SHP77 treated with DMSO at 0.1 percent for 48 hours (cell line): Measurements from ENCODE around the gene UNC119B.

Source experiments
- DNase-seq: peaks from one replicate; lab custom pipeline; 2025; lab: John Stamatoyannopoulos, UW

UNC119B gene

DNA sequence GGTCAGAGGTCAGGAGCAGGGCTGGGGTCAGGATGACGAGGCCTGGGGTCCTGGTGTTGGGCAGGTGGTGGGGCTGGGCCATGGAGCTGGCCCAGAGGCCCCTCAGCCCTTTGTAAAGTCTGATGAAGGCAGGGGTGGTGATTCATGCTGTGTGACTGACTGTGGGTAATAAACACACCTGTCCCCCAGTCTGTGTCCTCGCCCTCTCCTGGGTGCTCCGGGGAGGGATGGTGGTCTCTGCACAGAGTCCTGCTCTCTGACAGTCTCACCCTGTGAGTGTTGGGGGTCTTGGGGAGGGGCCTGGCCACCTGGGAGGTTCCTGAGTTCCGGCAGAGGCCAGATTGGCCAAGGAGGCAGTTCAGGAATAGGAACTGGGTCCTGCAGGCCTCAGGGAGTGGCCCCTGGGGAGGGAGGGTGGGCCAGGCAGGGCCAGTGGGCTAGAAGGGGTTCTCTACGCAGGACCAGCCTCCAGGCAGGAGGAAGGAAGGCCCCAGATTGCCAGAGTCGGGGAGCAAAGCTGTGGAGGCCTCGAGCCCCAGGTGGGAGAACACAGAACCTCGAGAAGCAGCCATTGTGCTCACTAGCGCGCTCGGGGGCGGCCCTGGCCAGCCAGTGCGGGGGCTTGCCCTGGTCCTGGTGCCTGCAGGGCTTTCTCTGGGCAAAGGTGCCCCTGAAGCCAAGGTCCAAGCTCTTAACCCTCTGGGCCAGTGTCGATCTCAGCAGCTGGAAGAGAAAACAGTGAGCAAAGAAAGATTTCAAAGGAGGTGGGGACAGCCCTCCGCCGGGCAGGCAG lies 29.8 kb downstream of the UNC119B start:
- DNase-seq, result no peak

DNA sequence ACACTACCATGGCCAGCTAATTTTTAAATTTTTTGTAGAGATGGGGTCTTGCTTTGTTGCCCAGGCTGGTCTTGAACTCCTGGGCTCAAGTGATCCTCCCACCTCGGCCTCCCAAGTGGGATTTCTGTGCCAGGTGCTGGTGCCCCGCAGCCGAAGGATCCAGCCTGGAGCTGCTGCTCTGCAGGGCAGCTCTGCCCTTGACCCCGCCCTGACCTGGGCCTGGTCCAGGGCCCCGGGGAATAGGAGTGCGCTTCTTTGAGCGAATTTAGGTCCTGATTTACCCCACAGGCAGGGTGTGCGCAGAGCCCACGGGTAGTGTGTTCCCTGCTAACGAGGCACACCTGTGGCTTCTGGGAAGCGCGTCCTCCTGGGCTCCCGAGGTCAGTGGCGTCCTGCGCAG lies 30.6 kb downstream of the UNC119B start:
- no peak for DNase-seq

GRCh38 chr12:120741476-120742421 lies 31.5 kb downstream of the UNC119B start:
- no peak for DNase-seq

DNA sequence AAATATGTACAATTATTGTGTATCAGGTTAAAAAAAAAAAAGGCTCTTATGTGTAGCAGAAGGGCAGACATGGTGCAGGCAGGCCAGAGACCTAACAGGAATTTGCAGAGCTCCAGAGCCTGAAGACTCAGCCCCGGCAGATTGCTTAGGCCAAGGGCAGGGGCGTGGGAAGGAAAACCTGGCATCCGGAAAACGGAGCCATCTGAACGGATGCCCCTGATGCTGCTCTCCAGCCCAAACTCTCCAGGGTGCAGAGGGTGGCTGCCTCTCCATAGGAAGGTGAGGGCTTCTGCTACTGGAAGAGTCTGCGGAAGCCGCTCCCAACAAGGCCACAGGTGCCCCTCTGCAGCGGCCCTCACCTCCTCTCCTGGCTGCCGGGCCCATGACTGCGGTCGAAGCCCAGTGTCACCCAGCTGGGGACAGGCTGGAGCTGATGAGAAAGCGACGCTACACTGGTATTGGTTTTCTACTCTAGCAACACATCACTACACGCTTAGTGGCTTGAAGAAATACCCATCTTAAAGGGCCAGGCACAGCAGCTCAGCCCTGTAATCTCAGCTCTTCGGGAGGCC lies 34.8 kb downstream of the UNC119B start:
- no peak for DNase-seq

GRCh38 chr12:120748242-120748641 lies 38.0 kb downstream of the UNC119B start:
- no peak for DNase-seq

GRCh38 chr12:120749256-120749655 lies 39.0 kb downstream of the UNC119B start:
- no peak for DNase-seq

DNA sequence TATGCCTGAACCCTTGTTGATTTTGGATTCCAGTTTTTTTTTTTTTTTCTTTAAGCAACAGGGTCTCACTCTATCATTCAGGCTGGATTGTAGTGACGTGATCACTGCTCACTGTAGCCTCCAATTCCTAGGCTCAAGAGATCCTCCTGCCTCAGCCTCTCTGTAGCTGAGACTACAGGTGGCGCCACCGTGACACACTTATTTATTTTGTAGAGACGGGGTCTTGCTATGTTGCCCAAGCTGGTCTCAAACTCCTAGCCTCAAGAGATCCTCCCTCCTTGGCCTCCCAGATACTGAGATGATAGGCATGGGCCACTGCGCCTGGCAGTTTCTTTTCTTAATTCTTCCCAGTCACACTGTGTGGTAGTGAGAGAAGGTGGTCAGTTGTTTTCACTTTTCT lies 40.5 kb downstream of the UNC119B start:
- no peak for DNase-seq

DNA sequence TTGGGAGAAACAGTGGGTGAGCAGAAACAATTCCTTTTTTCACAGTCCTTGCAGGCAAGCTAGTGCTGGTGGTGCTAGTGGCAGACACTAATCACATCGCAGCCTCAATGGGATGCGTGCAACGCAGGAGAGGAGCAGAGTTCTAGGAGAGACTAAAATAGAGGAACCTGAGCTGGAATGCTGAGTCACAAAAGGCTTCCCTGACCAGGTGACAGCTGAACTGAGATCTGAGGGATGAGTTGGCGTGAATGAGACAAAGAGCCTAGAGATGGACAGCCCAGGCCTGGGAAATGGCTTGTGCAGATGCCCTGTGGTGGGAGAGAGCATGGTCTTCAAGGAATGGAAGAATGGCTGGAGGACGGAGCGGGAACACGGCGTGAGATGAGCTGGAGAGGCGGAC lies 41.1 kb downstream of the UNC119B start:
- DNase-seq, result no peak

DNA sequence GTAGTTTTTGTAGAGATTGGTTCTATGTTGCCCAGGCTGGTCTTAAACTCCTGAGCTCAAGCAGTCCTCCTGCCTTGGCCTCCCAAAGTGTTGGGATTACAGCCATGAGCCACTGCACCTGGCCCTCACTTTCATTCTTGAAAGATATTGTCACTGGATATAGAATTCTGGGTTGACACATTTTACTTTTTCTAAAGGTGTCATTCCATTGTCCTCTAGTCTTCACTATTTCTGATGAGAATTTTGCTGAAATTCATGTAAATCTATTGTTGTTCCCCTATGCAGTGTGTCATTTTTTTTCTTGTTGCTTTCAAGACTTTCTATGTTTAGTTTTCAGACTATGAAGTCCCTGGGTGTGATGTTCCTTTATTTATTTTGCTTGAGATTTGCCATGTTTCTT lies 44.5 kb downstream of the UNC119B start:
- DNase-seq, result no peak

DNA sequence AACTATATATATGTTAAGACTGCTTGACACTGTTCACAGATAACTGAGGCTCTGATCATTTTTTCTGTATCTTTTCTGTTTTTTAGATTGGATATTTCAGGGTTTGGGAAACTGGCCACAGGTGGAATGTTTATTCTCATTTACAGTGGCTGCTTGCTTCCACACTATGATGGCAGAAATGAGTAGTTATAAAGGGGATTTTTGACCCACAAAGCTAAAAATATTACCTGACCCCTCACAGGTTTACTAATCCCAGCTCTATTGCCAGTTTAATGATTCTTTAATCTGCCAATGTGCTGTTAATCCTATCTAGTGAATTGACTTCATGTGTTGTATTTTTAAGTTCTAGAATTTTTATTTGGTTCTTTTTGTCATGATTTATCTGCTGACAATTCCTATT lies 45.0 kb downstream of the UNC119B start:
- no peak for DNase-seq

DNA sequence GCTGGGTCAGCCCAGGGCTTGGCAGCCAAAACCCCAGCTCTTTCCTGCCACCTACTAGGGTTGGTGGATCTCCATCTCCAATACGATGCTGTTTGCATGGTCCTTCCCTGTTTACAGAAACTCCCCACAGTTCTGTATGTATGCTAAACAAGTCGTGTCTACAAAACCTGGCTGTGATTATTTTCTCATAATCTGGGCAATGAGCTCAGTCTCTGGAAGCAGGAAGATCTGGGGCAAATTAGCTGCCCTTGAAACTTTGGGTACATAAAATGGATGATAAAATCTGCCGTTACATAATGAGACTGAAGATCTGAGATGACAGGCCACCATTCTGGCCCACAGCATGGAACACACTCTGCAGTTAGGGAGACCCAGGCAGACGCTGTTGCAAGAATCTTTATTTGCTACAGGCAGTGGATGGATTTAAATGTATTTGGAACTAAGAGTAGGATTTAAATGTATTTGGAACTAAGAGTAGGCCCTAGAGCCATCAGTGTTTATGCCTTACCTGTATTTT lies 47.0 kb downstream of the UNC119B start:
- no peak for DNase-seq

GRCh38 chr12:120757949-120758348 lies 47.7 kb downstream of the UNC119B start:
- no peak for DNase-seq

DNA sequence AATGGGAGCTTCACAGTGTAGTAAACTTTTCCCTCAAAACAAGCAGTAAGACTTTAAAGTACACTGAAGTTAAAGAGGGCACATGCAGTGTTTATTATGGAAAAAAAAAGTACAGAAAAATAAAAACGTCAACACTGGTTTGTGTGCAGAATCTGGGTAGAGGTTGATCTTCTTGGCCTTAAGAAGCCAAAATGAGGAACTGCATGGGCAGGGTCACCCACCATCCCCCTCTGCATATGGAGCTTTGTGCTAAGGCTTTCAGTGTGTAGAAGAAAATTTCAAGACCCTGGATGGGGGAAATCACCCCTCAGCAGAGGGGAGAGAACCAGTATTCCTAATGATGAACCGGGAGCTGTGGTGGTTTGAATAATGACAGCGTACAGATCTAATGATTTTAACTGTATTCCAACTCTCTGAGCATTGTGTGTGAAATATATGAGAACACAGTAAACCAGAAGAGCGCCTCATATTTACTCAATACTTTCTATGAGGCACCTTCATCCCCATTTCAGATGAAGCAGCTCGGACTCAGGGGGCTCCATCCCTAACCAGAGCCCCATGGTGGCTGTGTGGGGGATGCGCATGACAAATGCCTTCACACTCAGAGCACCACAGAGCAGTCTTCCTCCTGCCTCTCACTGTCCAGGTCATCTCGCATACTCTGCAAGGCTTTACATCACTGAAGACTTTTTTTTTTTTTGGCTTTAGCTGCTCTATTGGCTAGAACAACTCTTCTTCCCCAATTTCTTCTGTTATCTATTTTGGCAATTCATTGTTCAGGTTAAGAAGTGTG lies 48.7 kb downstream of the UNC119B start:
- no peak for DNase-seq

- DNase-seq, result no peak
These were observed 49.5 kb downstream of the UNC119B start for GRCh38 chr12:120759591-120760348.

DNA sequence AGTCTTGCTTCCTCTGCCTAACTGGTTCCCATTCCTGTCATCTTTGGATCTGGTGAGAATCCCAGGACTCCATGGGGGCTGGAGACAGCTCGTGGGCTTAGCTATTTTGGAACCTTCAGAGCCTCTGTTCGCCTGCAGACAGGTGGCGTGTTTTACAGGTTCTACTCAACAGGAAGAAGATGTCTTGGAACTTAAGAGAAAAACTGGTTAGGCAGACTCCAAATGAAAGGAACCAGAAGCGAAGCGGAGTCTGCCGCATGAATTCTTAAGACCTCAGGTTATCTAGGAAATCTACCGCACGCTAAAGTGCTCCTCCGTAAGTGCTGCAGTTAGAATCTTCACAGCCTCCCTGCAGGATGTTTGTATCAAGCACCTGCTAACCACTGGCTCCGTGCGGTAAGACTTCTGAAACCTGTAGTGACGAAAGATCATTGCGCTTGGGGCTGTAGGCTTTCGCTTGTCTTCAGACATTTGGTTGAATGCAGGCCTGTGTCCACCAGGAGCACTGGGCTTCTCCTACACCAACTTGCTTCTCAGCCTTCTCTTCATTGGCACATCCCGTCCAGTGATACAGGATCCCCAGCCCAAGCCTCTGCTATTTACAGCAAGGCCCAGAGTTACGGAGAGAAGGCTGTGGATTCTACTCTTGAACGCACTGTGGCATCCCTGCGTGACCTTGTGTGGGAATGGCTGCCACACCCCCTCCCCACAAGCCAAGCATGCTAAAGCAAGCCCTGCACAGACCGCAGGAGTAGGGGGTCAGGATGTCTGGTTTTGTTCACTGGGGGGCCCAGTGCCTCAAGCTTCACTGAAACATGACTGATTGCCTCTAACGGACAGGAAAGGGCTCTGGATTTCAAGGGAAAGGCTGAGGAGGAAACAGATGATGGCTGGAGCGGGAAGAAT lies 50.3 kb downstream of the UNC119B start:
- DNase-seq, result no peak

GRCh38 chr12:120761519-120761934 lies 51.3 kb downstream of the UNC119B start:
- DNase-seq, result no peak

- DNase-seq, result no peak
These were observed 51.8 kb downstream of the UNC119B start for GRCh38 chr12:120762086-120762485.

DNA sequence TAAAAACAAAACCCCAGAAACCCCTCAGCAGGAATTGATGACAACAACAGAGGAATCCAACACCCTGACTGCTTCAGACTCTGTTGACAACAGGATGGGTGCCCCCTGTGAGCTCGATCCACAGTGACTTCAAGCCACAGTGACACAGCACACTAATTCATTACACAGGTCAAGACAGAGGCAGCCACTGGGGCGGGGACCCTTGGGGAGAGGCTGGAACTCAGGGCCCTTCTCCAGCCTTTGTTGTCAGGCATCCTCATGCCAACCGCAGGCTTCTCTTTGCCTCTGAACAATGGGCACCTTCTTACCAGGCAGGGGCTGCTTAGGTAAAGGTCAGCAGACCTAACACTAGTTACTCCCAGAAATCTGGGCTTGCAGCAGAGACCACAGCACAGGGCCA lies 53.0 kb downstream of the UNC119B start:
- no peak for DNase-seq

GRCh38 chr12:120764816-120765215 lies 54.6 kb downstream of the UNC119B start:
- DNase-seq, result no peak

DNA sequence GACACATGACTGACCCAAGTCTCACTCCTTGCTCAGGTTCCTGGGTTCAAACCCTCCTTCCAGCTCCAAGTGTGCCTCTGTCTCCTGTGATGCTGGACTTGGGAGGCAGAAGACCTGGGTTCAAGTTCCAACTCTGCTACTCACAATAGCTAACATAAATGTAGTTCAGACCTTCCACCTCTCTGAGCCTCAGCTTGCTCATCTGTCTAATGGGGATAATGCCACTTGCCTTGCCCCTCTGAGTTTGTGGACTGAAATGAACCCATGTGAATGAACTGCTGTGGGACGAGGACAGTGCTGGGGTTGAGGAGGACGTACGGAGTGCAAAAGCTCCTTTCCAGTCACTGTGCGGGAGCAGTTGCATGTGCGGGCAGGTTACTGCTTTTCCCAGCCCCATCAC lies 56.3 kb downstream of the UNC119B start:
- no peak for DNase-seq
